Measurements from ENCODE around the gene PRSS3. TPM values are rescaled to one million over a fixed set of nuclear protein-coding genes. Genes with fewer than 3 reads are reported as not detected.

PRSS3 gene
- total RNA-seq, 2 experiments from 2014 or later, result not detected

DNA sequence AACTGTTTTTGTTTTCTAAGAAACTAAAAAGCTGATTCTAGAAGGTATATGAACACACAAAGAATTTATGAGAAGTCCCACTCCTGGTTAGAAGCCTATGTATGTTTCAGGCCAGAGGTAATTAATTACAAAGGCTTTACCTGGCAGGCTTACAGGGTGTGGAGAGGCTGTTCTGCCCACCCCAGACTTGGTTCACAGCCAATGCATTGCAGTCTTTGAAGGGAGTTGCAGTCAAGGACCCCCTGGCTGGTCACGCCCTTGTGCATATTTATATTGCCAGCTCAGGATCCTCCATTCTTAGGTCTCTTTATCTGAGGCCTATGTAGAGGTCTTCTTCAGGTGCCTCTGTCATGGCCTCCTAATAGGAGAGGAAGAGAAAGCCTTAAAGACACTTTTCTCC is 13.6 kb upstream of the PRSS3 start:
- Histone ChIP-seq H3K36me3 (ENCODE audit: insufficient read depth, low read length) (no peaks in the 10 kb centered on the region), H3K27ac (ENCODE audit: low read depth in 1 of 2, low read length in 2 of 2) (no peak overlapping the region), H3K4me1 (ENCODE audit: insufficient read depth, low read length) (no peaks in the 10 kb centered on the region), H3K9me3 (ENCODE audit: control insufficient read depth in 1 of 2, insufficient read depth in 1 of 2, low read length in 2 of 2) (no peaks in the 10 kb centered on the region), H3K27me3 (ENCODE audit: control insufficient read depth in 1 of 2, insufficient read depth in 2 of 2, low read length in 2 of 2) (no peaks in the 10 kb centered on the region), H3K4me3 (ENCODE audit: low read length) (no peak overlapping the region)
- CTCF ChIA-PET, result no interaction called here
- DNase-seq, result no peak
- intact Hi-C loops (cut with DNase I, micrococcal nuclease), result no loop called here
- H3K4me3 Mint-ChIP-seq, result no peak overlapping the region
- H3K27ac Mint-ChIP-seq, result no peak overlapping the region
- H3K4me1 Mint-ChIP-seq (ENCODE audit: low read depth), result peaks cover 6% of the 10 kb centered on the region
- H3K36me3 Mint-ChIP-seq (ENCODE audit: low read depth), result no peaks in the 10 kb centered on the region
- H3K9me3 Mint-ChIP-seq, result no peaks in the 10 kb centered on the region
- peaks cover 6% of the 10 kb centered on the region for H3K27me3 Mint-ChIP-seq
- ATAC-seq (ENCODE audit: poor library complexity), result no peak
- TF ChIP-seq, protein P1, sequence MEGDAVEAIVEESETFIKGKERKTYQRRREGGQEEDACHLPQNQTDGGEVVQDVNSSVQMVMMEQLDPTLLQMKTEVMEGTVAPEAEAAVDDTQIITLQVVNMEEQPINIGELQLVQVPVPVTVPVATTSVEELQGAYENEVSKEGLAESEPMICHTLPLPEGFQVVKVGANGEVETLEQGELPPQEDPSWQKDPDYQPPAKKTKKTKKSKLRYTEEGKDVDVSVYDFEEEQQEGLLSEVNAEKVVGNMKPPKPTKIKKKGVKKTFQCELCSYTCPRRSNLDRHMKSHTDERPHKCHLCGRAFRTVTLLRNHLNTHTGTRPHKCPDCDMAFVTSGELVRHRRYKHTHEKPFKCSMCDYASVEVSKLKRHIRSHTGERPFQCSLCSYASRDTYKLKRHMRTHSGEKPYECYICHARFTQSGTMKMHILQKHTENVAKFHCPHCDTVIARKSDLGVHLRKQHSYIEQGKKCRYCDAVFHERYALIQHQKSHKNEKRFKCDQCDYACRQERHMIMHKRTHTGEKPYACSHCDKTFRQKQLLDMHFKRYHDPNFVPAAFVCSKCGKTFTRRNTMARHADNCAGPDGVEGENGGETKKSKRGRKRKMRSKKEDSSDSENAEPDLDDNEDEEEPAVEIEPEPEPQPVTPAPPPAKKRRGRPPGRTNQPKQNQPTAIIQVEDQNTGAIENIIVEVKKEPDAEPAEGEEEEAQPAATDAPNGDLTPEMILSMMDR (IDR thresholded peaks at IDR 0.05), result no peak
- POLR2A ChIA-PET, result no interaction called here

DNA sequence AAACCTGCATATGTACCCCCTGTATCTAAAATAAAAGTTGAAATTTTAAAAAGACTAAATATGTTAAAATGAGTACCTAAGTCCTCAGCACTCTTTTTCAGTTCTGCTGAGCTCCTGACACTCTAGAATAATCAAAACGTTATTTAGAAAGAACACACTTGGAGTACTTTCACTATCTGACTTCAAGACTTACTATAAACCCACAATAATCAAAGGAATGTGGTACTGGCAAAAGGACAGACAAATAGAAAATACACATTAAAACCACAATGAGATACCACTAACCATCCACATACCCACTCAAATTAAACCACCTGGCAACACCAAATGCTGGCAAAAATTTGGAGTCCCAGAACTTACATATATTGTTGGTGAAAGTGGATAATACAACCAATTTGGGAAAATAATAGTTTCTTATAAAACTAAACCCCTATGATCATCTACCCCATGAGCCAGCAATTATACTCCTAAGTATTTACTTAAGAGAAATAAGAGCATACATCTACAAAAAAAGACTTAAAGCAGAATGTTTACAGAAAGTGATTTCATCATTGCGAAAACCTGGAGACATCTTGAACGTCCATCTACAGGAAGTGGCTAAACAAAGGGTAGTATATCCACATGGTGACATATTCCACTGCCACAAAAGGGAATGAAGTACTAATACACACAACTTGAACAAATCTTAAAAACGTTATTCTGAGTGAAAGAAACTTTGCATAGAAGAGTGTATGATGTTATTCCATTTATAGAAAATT is 12.8 kb upstream of the PRSS3 start:
- H3K27ac ChIP-seq (ENCODE audit: low read depth in 1 of 2, low read length in 2 of 2), result no peak overlapping the region
- TF ChIP-seq, protein P1 (IDR thresholded peaks at IDR 0.05), result no peak
- Mint-ChIP-seq H3K9me3 (no peaks in the 10 kb centered on the region), H3K27ac (no peak overlapping the region), H3K4me1 (ENCODE audit: low read depth) (peaks cover 6% of the 10 kb centered on the region), H3K4me3 (no peak overlapping the region), H3K36me3 (ENCODE audit: low read depth) (no peaks in the 10 kb centered on the region), H3K27me3 (peaks cover 6% of the 10 kb centered on the region)
- ATAC-seq (ENCODE audit: poor library complexity) (no peak), DNase-seq (no peak)
- no peaks in the 10 kb centered on the region for H3K27me3 ChIP-seq (ENCODE audit: control insufficient read depth in 1 of 2, insufficient read depth in 2 of 2, low read length in 2 of 2)
- H3K4me3 ChIP-seq (ENCODE audit: low read length), result no peak overlapping the region
- intact Hi-C loops (cut with DNase I, micrococcal nuclease), result no loop called here
- H3K36me3 ChIP-seq (ENCODE audit: insufficient read depth, low read length), result no peaks in the 10 kb centered on the region
- H3K4me1 ChIP-seq (ENCODE audit: insufficient read depth, low read length), result no peaks in the 10 kb centered on the region
- POLR2A ChIA-PET, result no interaction called here
- H3K9me3 ChIP-seq (ENCODE audit: control insufficient read depth in 1 of 2, insufficient read depth in 1 of 2, low read length in 2 of 2), result no peaks in the 10 kb centered on the region
- CTCF ChIA-PET, result no interaction called here

DNA sequence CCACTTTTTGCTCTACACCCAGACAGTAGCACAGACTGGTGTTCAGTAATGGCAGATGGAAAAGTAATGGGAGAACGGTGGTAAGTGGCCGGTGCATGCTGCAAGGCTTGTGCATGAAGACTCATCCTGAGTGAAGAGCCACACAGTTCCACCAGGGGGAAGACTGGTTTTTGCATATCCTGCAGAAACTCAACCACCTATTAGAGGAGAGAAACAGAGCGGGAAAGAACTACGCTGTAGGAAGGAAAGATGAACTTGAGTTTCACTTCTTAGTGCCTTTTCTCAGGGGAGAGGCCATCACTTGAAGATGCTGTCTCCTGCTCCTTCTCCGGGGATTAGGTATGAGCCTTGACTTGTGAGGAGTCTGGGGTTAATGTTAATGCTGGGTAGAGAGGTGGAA is 9.4 kb upstream of the PRSS3 start:
- H3K36me3 Mint-ChIP-seq (ENCODE audit: low read depth), result no peaks in the 10 kb centered on the region
- Histone ChIP-seq H3K4me3 (ENCODE audit: low read length) (no peak overlapping the region), H3K9me3 (ENCODE audit: control insufficient read depth in 1 of 2, insufficient read depth in 1 of 2, low read length in 2 of 2) (no peaks in the 10 kb centered on the region), H3K36me3 (ENCODE audit: insufficient read depth, low read length) (no peaks in the 10 kb centered on the region), H3K27ac (ENCODE audit: low read depth in 1 of 2, low read length in 2 of 2) (no peak overlapping the region), H3K27me3 (ENCODE audit: control insufficient read depth in 1 of 2, insufficient read depth in 2 of 2, low read length in 2 of 2) (no peaks in the 10 kb centered on the region), H3K4me1 (ENCODE audit: insufficient read depth, low read length) (no peaks in the 10 kb centered on the region)
- POLR2A ChIA-PET, result no interaction called here
- no peaks in the 10 kb centered on the region for H3K9me3 Mint-ChIP-seq
- H3K4me1 Mint-ChIP-seq (ENCODE audit: low read depth), result no peaks in the 10 kb centered on the region
- peaks cover 4% of the 10 kb centered on the region for H3K27me3 Mint-ChIP-seq
- intact Hi-C loops (cut with DNase I, micrococcal nuclease), result no loop called here
- H3K4me3 Mint-ChIP-seq, result no peak overlapping the region
- TF ChIP-seq, protein P1 (IDR thresholded peaks at IDR 0.05), result no peak
- DNase-seq, result no peak
- ATAC-seq (ENCODE audit: poor library complexity), result no peak
- CTCF ChIA-PET, result no interaction called here
- H3K27ac Mint-ChIP-seq, result no peak overlapping the region
